NCI-H187 treated with DMSO at 0.1 percent for 48 hours (cell line): ENCODE measurements around the gene PRKG1.

ENCODE experiments used
- DNase-seq: peaks from one replicate; lab custom pipeline; 2025; lab: John Stamatoyannopoulos, UW

PRKG1 gene

GRCh38 chr10:51806079-51806835 is 732.0 kb downstream of the PRKG1 start:
- no peak for DNase-seq

GRCh38 chr10:51808187-51808586 is 733.9 kb downstream of the PRKG1 start:
- no peak for DNase-seq

GRCh38 chr10:51815723-51816122 is 741.4 kb downstream of the PRKG1 start:
- DNase-seq, result no peak

- DNase-seq, result no peak
Observed at GRCh38 chr10:51821045-51821444, 746.8 kb downstream of the PRKG1 start.

GRCh38 chr10:51821745-51822144 is 747.5 kb downstream of the PRKG1 start:
- DNase-seq, result no peak

- DNase-seq, result no peak
Observed at GRCh38 chr10:51832652-51833383, 758.5 kb downstream of the PRKG1 start.

GRCh38 chr10:51834548-51834947 is 760.3 kb downstream of the PRKG1 start:
- no peak for DNase-seq

GRCh38 chr10:51838471-51838870 is 764.2 kb downstream of the PRKG1 start:
- DNase-seq, result no peak

GRCh38 chr10:51843966-51844365 is 769.7 kb downstream of the PRKG1 start:
- DNase-seq, result no peak

- no peak for DNase-seq
Observed at GRCh38 chr10:51846856-51847506, 772.7 kb downstream of the PRKG1 start.

GRCh38 chr10:51852297-51852696 is 778.0 kb downstream of the PRKG1 start:
- DNase-seq, result no peak

- DNase-seq, result no peak
Observed at GRCh38 chr10:51857305-51857704, 783.0 kb downstream of the PRKG1 start.

GRCh38 chr10:51860257-51860656 is 786.0 kb downstream of the PRKG1 start:
- DNase-seq, result no peak

- DNase-seq, result no peak
Observed at GRCh38 chr10:51861051-51861450, 786.8 kb downstream of the PRKG1 start.

- DNase-seq, result no peak
Observed at GRCh38 chr10:51861731-51862130, 787.4 kb downstream of the PRKG1 start.

GRCh38 chr10:51862149-51862548 is 787.9 kb downstream of the PRKG1 start:
- no peak for DNase-seq

GRCh38 chr10:51867956-51868355 is 793.7 kb downstream of the PRKG1 start:
- DNase-seq, result no peak

- DNase-seq, result no peak
Observed at GRCh38 chr10:51874131-51874530, 799.8 kb downstream of the PRKG1 start.

GRCh38 chr10:51875610-51876009 is 801.3 kb downstream of the PRKG1 start:
- no peak for DNase-seq

- no peak for DNase-seq
Observed at GRCh38 chr10:51876503-51876902, 802.2 kb downstream of the PRKG1 start.

- DNase-seq, result no peak
Observed at GRCh38 chr10:51876979-51877378, 802.7 kb downstream of the PRKG1 start.

GRCh38 chr10:51877636-51878035 is 803.3 kb downstream of the PRKG1 start:
- DNase-seq, result no peak

GRCh38 chr10:51878695-51879094 is 804.4 kb downstream of the PRKG1 start:
- DNase-seq, result no peak
